ENCODE measurements around the gene DUSP8. TPM values are rescaled to one million over a fixed set of nuclear protein-coding genes. Genes with fewer than 3 reads are reported as not detected.

The DUSP8 gene
- total RNA-seq, 1 experiment from 2014 or later, result 2.4 TPM

- CTCF ChIA-PET, result interaction anchor here (1.2 to 9.7 kb wide), 3 partner anchors 9 to 46 kb away, joined by 4 to 457 read pairs (median 18); partner anchors contain the start of gene DUSP8
- ATAC-seq (no peak), DNase-seq (ENCODE audit: low spot score) (no peak)
- Mint-ChIP-seq H3K4me3 (no peak overlapping the region; the same call in 1 of the 2 replicates), H3K27me3 (ENCODE audit: low read depth) (peaks cover 72% of the 10 kb centered on the region), H3K27ac (no peak overlapping the region), H3K4me1 (peaks cover 9% of the 10 kb centered on the region), H3K9me3 (no peaks in the 10 kb centered on the region), H3K36me3 (no peaks in the 10 kb centered on the region)
- POLR2A ChIA-PET, result interaction anchor here (1.4 to 4.8 kb wide), 4 partner anchors 10 to 47 kb away, joined by 3 to 24 read pairs (median 8); no protein-coding TSS in a partner anchor
- TF ChIP-seq HMGXB4 (CRISPR knock-in tag; IDR thresholded peaks at IDR 0.05) (no peak), GRHL2 (CRISPR knock-in tag; IDR thresholded peaks at IDR 0.05; ENCODE audit: insufficient replicate concordance, severe bottlenecking) (no peak), USF1 (CRISPR knock-in tag; IDR thresholded peaks at IDR 0.05) (no peak), ZBTB21 (CRISPR knock-in tag; IDR thresholded peaks at IDR 0.05; ENCODE audit: borderline replicate concordance) (no peak), ZNF219 (CRISPR knock-in tag; IDR thresholded peaks at IDR 0.05; ENCODE audit: borderline replicate concordance) (no peak), NFATC4 (CRISPR knock-in tag; IDR thresholded peaks at IDR 0.05) (no peak), PRDM15 (CRISPR knock-in tag; IDR thresholded peaks at IDR 0.05) (no peak), NR2C2 (CRISPR knock-in tag; IDR thresholded peaks at IDR 0.05) (no peak), FOXP1 (CRISPR knock-in tag; IDR thresholded peaks at IDR 0.05; ENCODE audit: borderline replicate concordance) (no peak), ZNF138 (CRISPR knock-in tag; conservative IDR thresholded peaks at IDR 0.05) (no peak), JUN (CRISPR knock-in tag; IDR thresholded peaks at IDR 0.05) (no peak), TP53 (CRISPR knock-in tag; IDR thresholded peaks at IDR 0.05) (no peak), STAT6 (CRISPR knock-in tag; conservative IDR thresholded peaks at IDR 0.05; ENCODE audit: low read depth) (no peak), HMGA2 (CRISPR knock-in tag; IDR thresholded peaks at IDR 0.05) (no peak), ARID4B (CRISPR knock-in tag; IDR thresholded peaks at IDR 0.05; ENCODE audit: borderline replicate concordance) (no peak)
These were observed 22.4 kb downstream of the DUSP8 start for GRCh38 chr11:1549338-1550330.

All from WTC11 (cell line).